H9 (cell line): Measurements from ENCODE around the gene TM9SF1. TPM values are rescaled to one million over a fixed set of nuclear protein-coding genes. Genes with fewer than 3 reads are reported as not detected.

ENCODE experiments used
- DNase-seq: peaks from one replicate; pipeline ENCODE4 v3.0.0-alpha.2; 2017
- H2AFZ ChIP-seq: one replicate; pipeline ENCODE4 v1.6.1; 2013; ENCODE audit warnings: mild to moderate bottlenecking, low read length, control low read depth, moderate library complexity
- H2AK5ac ChIP-seq: 2 replicates; pipeline ENCODE4 v1.6.1; 2013; ENCODE audit warnings: low read length, control low read depth, mixed read lengths; ENCODE audit not compliant: insufficient read length
- H2BK120ac ChIP-seq: one replicate; pipeline ENCODE4 v1.6.1; 2013; ENCODE audit warnings: low read depth, mild to moderate bottlenecking, low read length, control low read depth, inconsistent platforms; ENCODE audit not compliant: poor library complexity, severe bottlenecking
- H2BK12ac ChIP-seq: 2 replicates; pipeline ENCODE4 v1.6.1; 2013; ENCODE audit warnings: low read length, control low read depth, mixed read lengths, low read depth; ENCODE audit not compliant: insufficient read length
- H2BK15ac ChIP-seq: 2 replicates; pipeline ENCODE4 v1.6.1; 2013; ENCODE audit warnings: low read depth, low read length, control low read depth
- H2BK20ac ChIP-seq: one replicate; pipeline ENCODE4 v1.6.1; 2013; ENCODE audit warnings: low read depth, mild to moderate bottlenecking, low read length, control low read depth, inconsistent platforms; ENCODE audit not compliant: poor library complexity, severe bottlenecking
- H2BK5ac ChIP-seq: 2 replicates; pipeline ENCODE4 v1.6.1; 2013; ENCODE audit warnings: low read length, control low read depth, mixed read lengths; ENCODE audit not compliant: insufficient read length
- H3K14ac ChIP-seq: 2 replicates; pipeline ENCODE4 v1.6.1; 2013; ENCODE audit warnings: low read length, control low read depth; ENCODE audit not compliant: insufficient read depth
- H3K18ac ChIP-seq: 2 replicates; pipeline ENCODE4 v1.6.1; 2013; ENCODE audit warnings: low read depth, mild to moderate bottlenecking, mixed read lengths, low read length, control low read depth; ENCODE audit not compliant: insufficient read length
- H3K23ac ChIP-seq: 2 replicates; pipeline ENCODE4 v1.6.1; 2013; ENCODE audit warnings: low read length, control low read depth, mixed read lengths, low read depth; ENCODE audit not compliant: insufficient read length
- H3K23me2 ChIP-seq: 2 replicates; pipeline ENCODE4 v1.6.1; 2013; ENCODE audit warnings: low read depth, mild to moderate bottlenecking, mixed read lengths, low read length, control low read depth; ENCODE audit not compliant: insufficient read length, poor library complexity, severe bottlenecking
- H3K27ac ChIP-seq: 2 replicates; pipeline ENCODE4 v1.5.1; 2013; ENCODE audit warnings: low read length, control low read depth, mixed read lengths, low read depth; ENCODE audit not compliant: insufficient read length
- H3K27me3 ChIP-seq: 2 replicates; pipeline ENCODE4 v1.6.1; 2013; ENCODE audit warnings: low read length, control low read depth, inconsistent platforms; ENCODE audit not compliant: insufficient read depth
- H3K4ac ChIP-seq: 2 replicates; pipeline ENCODE4 v1.6.1; 2013; ENCODE audit warnings: low read depth, mild to moderate bottlenecking, control low read depth, inconsistent platforms, low read length, moderate library complexity
- H3K4me1 ChIP-seq: 2 replicates; pipeline ENCODE4 v1.6.1; 2013; ENCODE audit warnings: low read length, control low read depth, inconsistent platforms; ENCODE audit not compliant: insufficient read depth
- H3K4me2 ChIP-seq: 2 replicates; pipeline ENCODE4 v1.6.1; 2013; ENCODE audit warnings: low read length, control low read depth, mixed read lengths; ENCODE audit not compliant: insufficient read length, insufficient read depth
- H3K56ac ChIP-seq: 2 replicates; pipeline ENCODE4 v1.6.1; 2013; ENCODE audit warnings: low read depth, mild to moderate bottlenecking, mixed read lengths, low read length, control low read depth; ENCODE audit not compliant: insufficient read length
- H3K79me1 ChIP-seq: 2 replicates; pipeline ENCODE4 v1.6.1; 2013; ENCODE audit warnings: low read depth, mild to moderate bottlenecking, moderate library complexity, low read length, control low read depth, inconsistent platforms; ENCODE audit not compliant: insufficient read depth, poor library complexity, severe bottlenecking
- H3K79me2 ChIP-seq: 2 replicates; pipeline ENCODE4 v1.6.1; 2013; ENCODE audit warnings: low read length, control low read depth, inconsistent platforms; ENCODE audit not compliant: insufficient read depth
- H3K9ac ChIP-seq: 2 replicates; pipeline ENCODE4 v1.6.1; 2013; ENCODE audit warnings: low read length, control low read depth, mixed read lengths; ENCODE audit not compliant: insufficient read length; ENCODE audit errors: extremely low read depth
- H3K9me3 ChIP-seq: one replicate; pipeline ENCODE4 v1.6.1; 2013; ENCODE audit warnings: low read depth, low read length, inconsistent platforms; ENCODE audit not compliant: control insufficient read depth
- H3T11ph ChIP-seq: one replicate; pipeline ENCODE4 v1.6.1; 2013; ENCODE audit warnings: mild to moderate bottlenecking, low read length, control low read depth, inconsistent platforms
- H4K20me1 ChIP-seq: one replicate; pipeline ENCODE4 v1.6.1; 2013; ENCODE audit not compliant: control insufficient read depth, insufficient read length, insufficient read depth
- H4K5ac ChIP-seq: 2 replicates; pipeline ENCODE4 v1.6.1; 2013; ENCODE audit warnings: low read depth, mild to moderate bottlenecking, mixed read lengths, low read length, control low read depth; ENCODE audit not compliant: insufficient read length
- H4K8ac ChIP-seq: replicated peaks from 2 replicates; pipeline ENCODE4 v1.6.1; 2013; ENCODE audit warnings: low read length, control low read depth, mixed read lengths, low read depth; ENCODE audit not compliant: insufficient read length
- H4K91ac ChIP-seq: 2 replicates; pipeline ENCODE4 v1.6.1; 2013; ENCODE audit warnings: low read depth, mild to moderate bottlenecking, moderate library complexity, mixed read lengths, low read length, control low read depth; ENCODE audit not compliant: insufficient read length
- H3K27ac Mint-ChIP-seq, 3 experiments: 2 replicates in 2 of 3; 3 replicates in 1 of 3; pipeline ENCODE4 v1.8.0; 2020 to 2021; ENCODE audit warnings: mixed read lengths in 3 of 3, mild to moderate bottlenecking in 1 of 3, moderate library complexity in 1 of 3
- H3K27me3 Mint-ChIP-seq: 2 replicates; pipeline ENCODE4 v1.8.0; 2021; ENCODE audit warnings: low read depth, mild to moderate bottlenecking, moderate library complexity, mixed read lengths
- H3K36me3 Mint-ChIP-seq, 3 experiments: 2 replicates in 2 of 3; 3 replicates in 1 of 3; pipeline ENCODE4 v1.8.0; 2020 to 2021; ENCODE audit warnings: low read depth in 3 of 3, mixed read lengths in 3 of 3; ENCODE audit not compliant: insufficient read depth in 1 of 3
- H3K4me1 Mint-ChIP-seq, 2 experiments: 2 replicates each; pipeline ENCODE4 v1.8.0; 2020; ENCODE audit warnings: mixed read lengths in 2 of 2
- H3K4me3 Mint-ChIP-seq, 2 experiments: 2 replicates in 1 of 2; 3 replicates in 1 of 2; pipeline ENCODE4 v1.8.0; 2020 to 2021; ENCODE audit warnings: mild to moderate bottlenecking in 2 of 2, mixed read lengths in 2 of 2, moderate library complexity in 1 of 2
- H3K9me3 Mint-ChIP-seq, 2 experiments: 2 replicates in 1 of 2; 3 replicates in 1 of 2; pipeline ENCODE4 v1.8.0; 2020; ENCODE audit warnings: mild to moderate bottlenecking in 2 of 2, mixed read lengths in 2 of 2, moderate library complexity in 1 of 2
- WGBS: extraction: QIAGEN DNeasy Blood & Tissue Kit; methylation state at CpG from one replicate; pipeline ENCODE4 v1.1.7; 2013; ENCODE audit warnings: missing lambda C conversion rate, low lambda C conversion rate, mixed read lengths; ENCODE audit not compliant: insufficient read length; ENCODE audit errors: extremely low coverage; 5-methylcytosine and 5-hydroxymethylcytosine counted together
- total RNA-seq: library from RNA; stranded (reverse); gene quantifications from 2 replicates; pipeline ENCODE4 v1.2.1, GENCODE V29; 2021
- TF ChIP-seq, protein P1 (sequence below): fragments of 200-600 bp; sonication (generic); conservative IDR thresholded peaks from 3 replicates; pipeline ENCODE4 v1.8.0; 2021; ENCODE audit warnings: antibody characterized with exemption, mild to moderate bottlenecking

Gene TM9SF1
- total RNA-seq, 1 experiment from 2014 or later = 31.6 TPM

DNA sequence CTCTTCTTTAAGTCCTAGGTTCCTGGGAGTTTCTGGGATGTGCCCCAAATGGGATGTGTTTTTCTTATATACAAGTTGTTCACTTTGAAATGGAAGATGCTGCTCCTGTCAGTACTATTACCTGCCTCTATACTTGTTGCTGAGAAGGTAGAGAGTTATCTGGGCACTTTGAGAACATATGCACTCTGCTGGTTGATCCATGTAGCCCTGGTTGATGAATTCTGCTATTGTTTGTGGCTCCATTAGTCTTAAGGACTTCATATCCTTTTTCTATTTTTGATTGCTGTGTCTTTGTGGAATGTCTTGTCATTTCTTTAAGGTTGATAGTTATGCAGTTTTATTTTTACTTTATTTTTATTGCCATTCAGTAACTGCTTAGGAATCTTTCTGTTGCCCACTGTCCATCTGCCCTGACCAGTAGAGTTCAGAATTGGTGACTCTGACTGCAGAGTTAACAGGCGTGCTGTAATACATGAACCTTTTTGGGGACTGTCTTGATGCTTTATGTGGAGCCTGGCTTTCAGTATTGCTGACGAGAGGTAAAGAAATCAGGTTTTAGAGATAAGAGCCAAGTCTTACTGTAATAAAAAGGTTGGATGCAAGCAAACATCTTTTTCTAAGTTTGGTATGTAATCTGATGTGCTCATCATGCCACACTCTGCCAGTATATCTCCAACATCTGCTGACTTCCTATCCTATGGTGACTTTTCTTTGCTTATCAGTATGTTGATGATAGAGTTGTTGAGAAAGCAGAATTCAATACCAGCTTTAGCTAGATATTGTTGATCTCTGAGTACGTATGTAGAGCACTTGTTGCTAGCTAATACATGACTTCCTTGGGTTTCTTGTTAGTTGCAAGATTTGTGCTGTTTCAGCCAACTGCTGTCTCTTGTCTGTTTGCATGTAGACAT, 39.1 kb upstream of the TM9SF1 start:
- H2BK20ac ChIP-seq = no peak overlapping the region
- peaks cover 15% of the 10 kb centered on the region for H3K23me2 ChIP-seq
- H3T11ph ChIP-seq = no peak overlapping the region
- H3K79me2 ChIP-seq = peaks cover 3% of the 10 kb centered on the region; the same call in 1 of the 2 replicates
- no peak overlapping the region for H4K91ac ChIP-seq
- no peak overlapping the region for H3K56ac ChIP-seq
- no peak overlapping the region for H2BK15ac ChIP-seq
- H3K27me3 ChIP-seq = no peaks in the 10 kb centered on the region
- TF ChIP-seq, protein P1, sequence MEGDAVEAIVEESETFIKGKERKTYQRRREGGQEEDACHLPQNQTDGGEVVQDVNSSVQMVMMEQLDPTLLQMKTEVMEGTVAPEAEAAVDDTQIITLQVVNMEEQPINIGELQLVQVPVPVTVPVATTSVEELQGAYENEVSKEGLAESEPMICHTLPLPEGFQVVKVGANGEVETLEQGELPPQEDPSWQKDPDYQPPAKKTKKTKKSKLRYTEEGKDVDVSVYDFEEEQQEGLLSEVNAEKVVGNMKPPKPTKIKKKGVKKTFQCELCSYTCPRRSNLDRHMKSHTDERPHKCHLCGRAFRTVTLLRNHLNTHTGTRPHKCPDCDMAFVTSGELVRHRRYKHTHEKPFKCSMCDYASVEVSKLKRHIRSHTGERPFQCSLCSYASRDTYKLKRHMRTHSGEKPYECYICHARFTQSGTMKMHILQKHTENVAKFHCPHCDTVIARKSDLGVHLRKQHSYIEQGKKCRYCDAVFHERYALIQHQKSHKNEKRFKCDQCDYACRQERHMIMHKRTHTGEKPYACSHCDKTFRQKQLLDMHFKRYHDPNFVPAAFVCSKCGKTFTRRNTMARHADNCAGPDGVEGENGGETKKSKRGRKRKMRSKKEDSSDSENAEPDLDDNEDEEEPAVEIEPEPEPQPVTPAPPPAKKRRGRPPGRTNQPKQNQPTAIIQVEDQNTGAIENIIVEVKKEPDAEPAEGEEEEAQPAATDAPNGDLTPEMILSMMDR = no peak
- H3K18ac ChIP-seq = no peak overlapping the region
- Mint-ChIP-seq H3K27me3 (no peaks in the 10 kb centered on the region), H3K27ac (no peak overlapping the region), H3K4me1 (peaks cover 8 to 22% of the 10 kb centered on the region in 2 experiments), H3K4me3 (peak overlapping the region; percentile 17 to 98; a peak in 3 of 5 replicates), H3K9me3 (no peaks in the 10 kb centered on the region), H3K36me3 (peaks cover 27 to 50% (median 49%) of the 10 kb centered on the region in 3 experiments; a peak in 6 of 7 replicates)
- no peak overlapping the region for H4K8ac ChIP-seq
- WGBS = no CpG with 5 or more reads among the region's 3 CpGs
- no peak overlapping the region for H2AFZ ChIP-seq
- H3K4ac ChIP-seq = no peak overlapping the region
- peaks cover 6% of the 10 kb centered on the region for H3K79me1 ChIP-seq
- H3K23ac ChIP-seq = no peak overlapping the region
- H3K9me3 ChIP-seq = no peaks in the 10 kb centered on the region
- H3K14ac ChIP-seq = no peak overlapping the region
- no peak overlapping the region for H2BK120ac ChIP-seq
- H2BK12ac ChIP-seq = no peak overlapping the region
- no peak overlapping the region for H2BK5ac ChIP-seq
- no peak overlapping the region for H3K27ac ChIP-seq
- H4K5ac ChIP-seq = no peak overlapping the region
- no peak for DNase-seq
- no peaks in the 10 kb centered on the region for H4K20me1 ChIP-seq
- H2AK5ac ChIP-seq = no peak overlapping the region
- H3K4me1 ChIP-seq = 0 out of 2 replicates have a peak, but pooled peaks cover 6% of the 10 kb centered on the region
- no peak overlapping the region for H3K4me2 ChIP-seq
- H3K9ac ChIP-seq = no peak overlapping the region
